Urinary bladder (tissue), 4 donors: ENCODE measurements around the gene TMEM97. TPM values are rescaled to one million over a fixed set of nuclear protein-coding genes. Genes with fewer than 3 reads are reported as not detected.

Experiments
- DNase-seq: peaks from one replicate; pipeline ENCODE4 v3.0.0-alpha.2; 2015; ENCODE audit errors: extremely low spot score
- H3K27ac ChIP-seq: one replicate; pipeline ENCODE4 v1.5.1; 2013; ENCODE audit warnings: low read depth, mild to moderate bottlenecking, moderate library complexity
- H3K36me3 ChIP-seq: one replicate; pipeline ENCODE4 v1.6.1; 2013; ENCODE audit warnings: mild to moderate bottlenecking, moderate library complexity; ENCODE audit not compliant: insufficient read depth
- H3K4me1 ChIP-seq: one replicate; pipeline ENCODE4 v1.6.1; 2013; ENCODE audit warnings: mild to moderate bottlenecking, moderate library complexity; ENCODE audit not compliant: insufficient read depth
- H3K4me3 ChIP-seq: one replicate; pipeline ENCODE4 v1.5.1; 2013; ENCODE audit warnings: low read depth, low read length
- WGBS: extraction: QIAGEN DNeasy Blood & Tissue Kit; methylation state at CpG from one replicate; pipeline ENCODE4 v1.1.7; 2013; 5-methylcytosine and 5-hydroxymethylcytosine counted together
- polyA plus RNA-seq: library from polyadenylated mRNA; stranded (reverse); fragments of 200-250 nt; gene quantifications from one replicate; pipeline ENCODE4 v1.2.3, GENCODE V29; 2013
- total RNA-seq: library from RNA; depleted of rRNA; stranded (reverse); fragments of >200 nt; gene quantifications from one replicate; pipeline ENCODE4 v1.2.3, GENCODE V29; 2014
- donor health status: healthy with polysubstance abuse.
- donor health status: healthy.

The TMEM97 gene
- total and polyA plus RNA-seq, 2 donors: 16.8 to 62.7 TPM

- DNase-seq: no peak
- H3K27ac ChIP-seq: no peak overlapping the region
- H3K36me3 ChIP-seq: peaks cover 2% of the 10 kb centered on the region
- H3K4me3 ChIP-seq: no peak overlapping the region
- H3K4me1 ChIP-seq: no peaks in the 10 kb centered on the region
- WGBS: 91% methylated on average over 3 of the region's 3 CpGs
Observed at GRCh38 chr17:28324781-28325180, 5.8 kb downstream of the TMEM97 start.

GRCh38 chr17:28325211-28325610 lies 6.2 kb downstream of the TMEM97 start:
- H3K36me3 ChIP-seq: peaks cover 2% of the 10 kb centered on the region
- WGBS: 65% methylated on average over 5 of the region's 5 CpGs

GRCh38 chr17:28326114-28326513 lies 7.1 kb downstream of the TMEM97 start:
- no peak overlapping the region for H3K4me3 ChIP-seq
- DNase-seq: peak; percentile 36
- H3K4me1 ChIP-seq: no peaks in the 10 kb centered on the region
- WGBS: 78% methylated on average over 7 of the region's 7 CpGs
- no peak overlapping the region for H3K27ac ChIP-seq
- H3K36me3 ChIP-seq: peaks cover 2% of the 10 kb centered on the region

More at GRCh38 chr17:28325211-28325610, 6.2 kb downstream of the TMEM97 start:
- no peaks in the 10 kb centered on the region for H3K4me1 ChIP-seq
- no peak overlapping the region for H3K4me3 ChIP-seq
- DNase-seq: no peak
- no peak overlapping the region for H3K27ac ChIP-seq

GRCh38 chr17:28327031-28327607 lies 8.1 kb downstream of the TMEM97 start:
- H3K36me3 ChIP-seq: peaks cover 5% of the 10 kb centered on the region
- no peak overlapping the region for H3K4me3 ChIP-seq
- DNase-seq: no peak
- no peak overlapping the region for H3K27ac ChIP-seq
- 88% methylated on average over 9 of the region's 9 CpGs for WGBS
- H3K4me1 ChIP-seq: no peaks in the 10 kb centered on the region

GRCh38 chr17:28327709-28328108 lies 8.7 kb downstream of the TMEM97 start:
- DNase-seq: no peak
- Histone ChIP-seq H3K27ac (no peak overlapping the region), H3K4me3 (no peak overlapping the region), H3K36me3 (peaks cover 5% of the 10 kb centered on the region), H3K4me1 (no peaks in the 10 kb centered on the region)
- WGBS: 58% methylated on average over 3 of the region's 3 CpGs

GRCh38 chr17:28328325-28328724 lies 9.3 kb downstream of the TMEM97 start:
- H3K4me3 ChIP-seq: no peak overlapping the region
- 62% methylated on average over 4 of the region's 4 CpGs for WGBS
- H3K4me1 ChIP-seq: no peaks in the 10 kb centered on the region
- no peak overlapping the region for H3K27ac ChIP-seq
- no peak for DNase-seq
- H3K36me3 ChIP-seq: peaks cover 5% of the 10 kb centered on the region

GRCh38 chr17:28330671-28331070 lies 11.7 kb downstream of the TMEM97 start:
- WGBS: 90% methylated on average over 5 of the region's 5 CpGs
- H3K27ac ChIP-seq: no peak overlapping the region
- peaks cover 5% of the 10 kb centered on the region for H3K36me3 ChIP-seq
- no peak overlapping the region for H3K4me3 ChIP-seq
- DNase-seq: no peak
- no peaks in the 10 kb centered on the region for H3K4me1 ChIP-seq

- 89% methylated on average over 6 of the region's 6 CpGs for WGBS
- no peak for DNase-seq
- H3K36me3 ChIP-seq: peaks cover 4% of the 10 kb centered on the region
Observed at GRCh38 chr17:28331891-28332420, 13.0 kb downstream of the TMEM97 start.

GRCh38 chr17:28333083-28333746 lies 14.2 kb downstream of the TMEM97 start:
- no peak overlapping the region for H3K4me3 ChIP-seq
- H3K4me1 ChIP-seq: no peaks in the 10 kb centered on the region
- DNase-seq: no peak
- 53% methylated on average over 1 of the region's 1 CpG for WGBS
- peaks cover 4% of the 10 kb centered on the region for H3K36me3 ChIP-seq
- no peak overlapping the region for H3K27ac ChIP-seq

More at GRCh38 chr17:28331891-28332420, 13.0 kb downstream of the TMEM97 start:
- no peaks in the 10 kb centered on the region for H3K4me1 ChIP-seq
- no peak overlapping the region for H3K27ac ChIP-seq
- H3K4me3 ChIP-seq: no peak overlapping the region

- WGBS: 56% methylated on average over 6 of the region's 6 CpGs
- H3K27ac ChIP-seq: no peak overlapping the region
- DNase-seq: no peak
- H3K36me3 ChIP-seq: peaks cover 4% of the 10 kb centered on the region
- no peaks in the 10 kb centered on the region for H3K4me1 ChIP-seq
- peak overlapping the region; percentile 72 for H3K4me3 ChIP-seq
Observed at GRCh38 chr17:28334171-28334570, 15.2 kb downstream of the TMEM97 start.

- Histone ChIP-seq H3K36me3 (peaks cover 4% of the 10 kb centered on the region), H3K4me1 (no peaks in the 10 kb centered on the region), H3K4me3 (peak overlapping the region; percentile 72), H3K27ac (peak overlapping the region; percentile 82)
- WGBS: 9% methylated on average over 18 of the region's 18 CpGs
- DNase-seq: no peak
Observed at GRCh38 chr17:28334666-28335200, 15.7 kb downstream of the TMEM97 start.

GRCh38 chr17:28335201-28335958 lies 16.4 kb downstream of the TMEM97 start, which contains the start of the genes IFT20 and TNFAIP1:
IFT20 (minus strand) TSS chr17:28335472; CDS start chr17:28331985, 3,487 bp downstream.
TNFAIP1 (plus strand) TSS chr17:28335761; CDS start chr17:28339522, 3,761 bp downstream.
- DNase-seq: peak; percentile 99
- WGBS: under 1% methylated on average over 62 of the region's 62 CpGs

More at GRCh38 chr17:28335201-28335958, 16.4 kb downstream of the TMEM97 start, which contains the start of the genes IFT20 and TNFAIP1:
- H3K4me1 ChIP-seq: no peaks in the 10 kb centered on the region
- peaks cover 4% of the 10 kb centered on the region for H3K36me3 ChIP-seq
- peak within 1 kb of the TSS; percentile 78 for H3K4me3 ChIP-seq
- H3K27ac ChIP-seq: peak within 1 kb of the TSS; percentile 82
